ENCODE data around the gene TOGARAM1.

- TF ChIP-seq, protein P1, sequence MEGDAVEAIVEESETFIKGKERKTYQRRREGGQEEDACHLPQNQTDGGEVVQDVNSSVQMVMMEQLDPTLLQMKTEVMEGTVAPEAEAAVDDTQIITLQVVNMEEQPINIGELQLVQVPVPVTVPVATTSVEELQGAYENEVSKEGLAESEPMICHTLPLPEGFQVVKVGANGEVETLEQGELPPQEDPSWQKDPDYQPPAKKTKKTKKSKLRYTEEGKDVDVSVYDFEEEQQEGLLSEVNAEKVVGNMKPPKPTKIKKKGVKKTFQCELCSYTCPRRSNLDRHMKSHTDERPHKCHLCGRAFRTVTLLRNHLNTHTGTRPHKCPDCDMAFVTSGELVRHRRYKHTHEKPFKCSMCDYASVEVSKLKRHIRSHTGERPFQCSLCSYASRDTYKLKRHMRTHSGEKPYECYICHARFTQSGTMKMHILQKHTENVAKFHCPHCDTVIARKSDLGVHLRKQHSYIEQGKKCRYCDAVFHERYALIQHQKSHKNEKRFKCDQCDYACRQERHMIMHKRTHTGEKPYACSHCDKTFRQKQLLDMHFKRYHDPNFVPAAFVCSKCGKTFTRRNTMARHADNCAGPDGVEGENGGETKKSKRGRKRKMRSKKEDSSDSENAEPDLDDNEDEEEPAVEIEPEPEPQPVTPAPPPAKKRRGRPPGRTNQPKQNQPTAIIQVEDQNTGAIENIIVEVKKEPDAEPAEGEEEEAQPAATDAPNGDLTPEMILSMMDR (IDR thresholded peaks at IDR 0.05; ENCODE audit: extremely low read depth in 1 of 2, insufficient read depth in 1 of 2, low read depth in 1 of 2, low read length in 2 of 2) = no peak
- no peak for TF ChIP-seq POLR2AphosphoS5 (IDR thresholded peaks at IDR 0.05; ENCODE audit: insufficient read depth, low read depth, low read length)
- no peak for TF ChIP-seq EZH2 (IDR thresholded peaks at IDR 0.05; ENCODE audit: borderline replicate concordance, low read depth, low read length, severe bottlenecking)
- no peak for TF ChIP-seq POLR2A (IDR thresholded peaks at IDR 0.05; ENCODE audit: low read depth, low read length)
- TF ChIP-seq MYC (IDR thresholded peaks at IDR 0.05; ENCODE audit: low read depth, low read length) = no peak
- no peak for TF ChIP-seq MAX (IDR thresholded peaks at IDR 0.05; ENCODE audit: insufficient read depth, insufficient read length)
- TF ChIP-seq GATA2 (IDR thresholded peaks at IDR 0.05; ENCODE audit: insufficient read depth, insufficient read length, low read depth, low read length) = no peak
Measured at GRCh38 chr14:44990533-44990932, 28.5 kb downstream of the TOGARAM1 start.

All from endothelial cell of umbilical vein (primary cell).